Measurements from ENCODE around the gene ITK.

The ITK gene

DNA sequence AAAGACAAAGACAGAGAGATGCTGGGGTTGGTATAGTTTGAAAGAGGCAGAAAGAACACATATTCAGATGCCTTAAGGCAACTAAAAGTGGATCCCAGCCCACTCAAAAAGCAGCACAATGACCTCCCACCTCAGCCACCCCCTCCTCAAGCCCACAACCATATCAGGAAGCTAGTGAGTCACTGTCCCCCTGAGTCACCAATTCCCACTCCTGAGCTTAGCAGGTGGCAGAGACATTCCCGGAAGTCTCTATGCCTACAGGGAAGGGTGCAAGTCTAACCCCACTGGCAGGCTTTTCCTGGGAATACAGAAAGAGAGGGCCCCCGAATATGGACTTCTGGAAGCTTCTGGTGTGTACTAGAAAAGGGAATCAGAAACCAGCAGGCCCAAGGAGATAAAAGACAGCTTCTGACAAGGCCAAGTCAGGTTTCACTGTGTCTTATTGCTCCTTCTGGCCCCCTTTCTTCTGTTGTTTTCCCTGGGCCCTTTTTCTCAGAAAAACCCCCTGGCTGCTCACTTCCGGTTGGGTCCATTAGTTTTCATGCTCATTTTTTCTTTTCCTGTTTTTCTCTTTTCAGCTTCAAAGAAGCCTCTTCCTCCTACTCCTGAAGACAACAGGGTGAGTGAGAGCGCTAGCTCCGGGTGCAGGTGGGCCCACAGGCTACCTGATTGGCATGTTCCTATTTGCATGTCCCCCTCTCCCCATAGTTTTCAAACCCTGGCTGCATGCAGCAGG, 36.8 kb downstream of the ITK start:
- Histone ChIP-seq H3K79me2 (ENCODE audit: insufficient read depth, low read length) (no peaks in the 10 kb centered on the region), H3K4me3 (ENCODE audit: low read length, poor library complexity, severe bottlenecking) (no peak overlapping the region), H3K4me1 (ENCODE audit: insufficient read depth, low read length, poor library complexity, severe bottlenecking) (no peaks in the 10 kb centered on the region), H3K4me2 (ENCODE audit: low read depth, low read length, poor library complexity, severe bottlenecking) (no peak overlapping the region), H3K9me3 (ENCODE audit: insufficient read depth, low read depth, low read length) (no peaks in the 10 kb centered on the region), H3K27me3 (ENCODE audit: insufficient read depth, low read length, poor library complexity, severe bottlenecking) (no peaks in the 10 kb centered on the region), H3K9ac (ENCODE audit: low read depth, low read length, poor library complexity, severe bottlenecking) (no peak overlapping the region), H3K36me3 (ENCODE audit: insufficient read depth, low read length) (peaks cover 88% of the 10 kb centered on the region; the same call in 1 of the 2 replicates), H3F3A (ENCODE audit: low read depth) (no peaks in the 10 kb centered on the region), H2AFZ (ENCODE audit: low read length) (no peak overlapping the region), H3K9me2 (replicated peaks; ENCODE audit: low read depth, low read length) (no peaks in the 10 kb centered on the region), H4K20me1 (ENCODE audit: insufficient read depth, low read length, poor library complexity, severe bottlenecking) (no peaks in the 10 kb centered on the region)
- TF ChIP-seq, protein P1, sequence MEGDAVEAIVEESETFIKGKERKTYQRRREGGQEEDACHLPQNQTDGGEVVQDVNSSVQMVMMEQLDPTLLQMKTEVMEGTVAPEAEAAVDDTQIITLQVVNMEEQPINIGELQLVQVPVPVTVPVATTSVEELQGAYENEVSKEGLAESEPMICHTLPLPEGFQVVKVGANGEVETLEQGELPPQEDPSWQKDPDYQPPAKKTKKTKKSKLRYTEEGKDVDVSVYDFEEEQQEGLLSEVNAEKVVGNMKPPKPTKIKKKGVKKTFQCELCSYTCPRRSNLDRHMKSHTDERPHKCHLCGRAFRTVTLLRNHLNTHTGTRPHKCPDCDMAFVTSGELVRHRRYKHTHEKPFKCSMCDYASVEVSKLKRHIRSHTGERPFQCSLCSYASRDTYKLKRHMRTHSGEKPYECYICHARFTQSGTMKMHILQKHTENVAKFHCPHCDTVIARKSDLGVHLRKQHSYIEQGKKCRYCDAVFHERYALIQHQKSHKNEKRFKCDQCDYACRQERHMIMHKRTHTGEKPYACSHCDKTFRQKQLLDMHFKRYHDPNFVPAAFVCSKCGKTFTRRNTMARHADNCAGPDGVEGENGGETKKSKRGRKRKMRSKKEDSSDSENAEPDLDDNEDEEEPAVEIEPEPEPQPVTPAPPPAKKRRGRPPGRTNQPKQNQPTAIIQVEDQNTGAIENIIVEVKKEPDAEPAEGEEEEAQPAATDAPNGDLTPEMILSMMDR (conservative IDR thresholded peaks at IDR 0.05; ENCODE audit: low read length), result no peak
- TF ChIP-seq EZH2phosphoT487 (IDR thresholded peaks at IDR 0.05; ENCODE audit: borderline replicate concordance), result no peak

DNA sequence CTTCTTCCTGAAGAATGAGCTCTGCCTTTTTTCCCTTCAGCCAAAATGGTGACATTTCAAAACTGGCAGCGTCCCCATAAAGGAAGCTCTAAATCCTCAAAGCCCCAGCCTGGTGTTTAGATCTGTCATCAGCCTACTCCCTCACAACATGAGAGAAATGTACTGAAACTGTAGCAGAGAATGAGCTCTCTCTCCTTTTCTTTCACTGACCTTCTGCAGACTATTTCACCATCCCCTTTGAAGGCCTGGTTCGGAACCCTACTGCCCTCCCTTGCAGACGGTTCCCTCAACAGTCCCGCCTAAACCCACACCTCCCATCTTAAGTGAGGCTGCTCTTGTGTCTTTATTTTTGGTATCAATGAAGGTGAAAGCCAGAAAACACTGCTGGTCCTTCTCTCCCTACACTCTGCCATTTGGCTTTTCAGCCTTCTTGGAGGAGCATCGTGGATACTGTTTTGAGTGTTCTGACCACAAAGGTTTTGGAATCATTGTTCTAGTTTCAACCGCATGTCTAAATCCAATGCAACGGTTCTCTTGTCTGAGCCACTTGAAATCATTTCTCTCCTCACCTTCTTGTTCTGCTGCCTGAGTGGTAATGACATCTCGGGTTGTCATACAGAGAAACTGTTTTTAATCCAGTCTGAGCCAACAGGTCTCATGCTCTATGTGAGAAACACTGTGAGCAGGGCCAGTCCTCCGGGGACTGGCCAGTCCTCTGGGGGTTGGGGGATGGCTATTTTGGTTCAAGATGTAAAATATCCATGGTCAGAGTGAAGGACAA, 39.0 kb downstream of the ITK start:
- no peak overlapping the region for H3K9ac ChIP-seq (ENCODE audit: low read depth, low read length, poor library complexity, severe bottlenecking)
- no peak overlapping the region for H3K4me2 ChIP-seq (ENCODE audit: low read depth, low read length, poor library complexity, severe bottlenecking)
- no peaks in the 10 kb centered on the region for H3F3A ChIP-seq (ENCODE audit: low read depth)
- no peaks in the 10 kb centered on the region for H3K9me3 ChIP-seq (ENCODE audit: insufficient read depth, low read depth, low read length)
- no peaks in the 10 kb centered on the region for H3K79me2 ChIP-seq (ENCODE audit: insufficient read depth, low read length)
- H3K36me3 ChIP-seq (ENCODE audit: insufficient read depth, low read length), result peaks cover 84% of the 10 kb centered on the region; the same call in 1 of the 2 replicates
- TF ChIP-seq, protein P1 (conservative IDR thresholded peaks at IDR 0.05; ENCODE audit: low read length), result no peak
- no peak for TF ChIP-seq EZH2phosphoT487 (IDR thresholded peaks at IDR 0.05; ENCODE audit: borderline replicate concordance)
- H3K9me2 ChIP-seq (replicated peaks; ENCODE audit: low read depth, low read length), result no peaks in the 10 kb centered on the region
- no peaks in the 10 kb centered on the region for H3K27me3 ChIP-seq (ENCODE audit: insufficient read depth, low read length, poor library complexity, severe bottlenecking)
- no peak overlapping the region for H2AFZ ChIP-seq (ENCODE audit: low read length)
- H4K20me1 ChIP-seq (ENCODE audit: insufficient read depth, low read length, poor library complexity, severe bottlenecking), result no peaks in the 10 kb centered on the region
- H3K4me3 ChIP-seq (ENCODE audit: low read length, poor library complexity, severe bottlenecking), result no peak overlapping the region
- H3K4me1 ChIP-seq (ENCODE audit: insufficient read depth, low read length, poor library complexity, severe bottlenecking), result no peaks in the 10 kb centered on the region

DNA sequence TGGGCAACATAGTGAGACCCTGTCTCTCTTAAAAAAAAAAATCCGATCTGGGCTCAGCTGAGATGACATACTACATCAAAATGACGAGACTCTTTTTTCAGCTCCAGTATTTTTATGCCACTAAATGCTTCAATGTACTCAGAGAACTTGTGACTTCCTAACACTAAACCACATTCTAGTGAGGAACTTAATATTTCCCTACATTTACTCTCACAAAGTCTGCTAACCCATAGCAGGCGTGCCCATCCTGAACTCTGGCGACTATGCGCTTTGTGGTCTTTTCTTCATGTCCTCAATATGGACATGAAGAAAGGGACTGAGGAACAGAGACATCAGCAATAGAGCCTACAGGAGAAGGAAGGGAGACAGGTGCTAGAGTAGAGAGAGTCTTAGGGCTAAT, 41.3 kb downstream of the ITK start:
- no peaks in the 10 kb centered on the region for H3F3A ChIP-seq (ENCODE audit: low read depth)
- H3K4me3 ChIP-seq (ENCODE audit: low read length, poor library complexity, severe bottlenecking), result no peak overlapping the region
- H3K79me2 ChIP-seq (ENCODE audit: insufficient read depth, low read length), result no peaks in the 10 kb centered on the region
- no peak overlapping the region for H3K4me2 ChIP-seq (ENCODE audit: low read depth, low read length, poor library complexity, severe bottlenecking)
- no peaks in the 10 kb centered on the region for H3K9me3 ChIP-seq (ENCODE audit: insufficient read depth, low read depth, low read length)
- H3K4me1 ChIP-seq (ENCODE audit: insufficient read depth, low read length, poor library complexity, severe bottlenecking), result no peaks in the 10 kb centered on the region
- peaks cover 4% of the 10 kb centered on the region for H4K20me1 ChIP-seq (ENCODE audit: insufficient read depth, low read length, poor library complexity, severe bottlenecking)
- H3K9ac ChIP-seq (ENCODE audit: low read depth, low read length, poor library complexity, severe bottlenecking), result no peak overlapping the region
- TF ChIP-seq EZH2phosphoT487 (IDR thresholded peaks at IDR 0.05; ENCODE audit: borderline replicate concordance), result no peak
- TF ChIP-seq, protein P1 (conservative IDR thresholded peaks at IDR 0.05; ENCODE audit: low read length), result no peak
- H3K9me2 ChIP-seq (replicated peaks; ENCODE audit: low read depth, low read length), result no peaks in the 10 kb centered on the region
- H2AFZ ChIP-seq (ENCODE audit: low read length), result no peak overlapping the region
- no peaks in the 10 kb centered on the region for H3K27me3 ChIP-seq (ENCODE audit: insufficient read depth, low read length, poor library complexity, severe bottlenecking)
- peaks cover 80% of the 10 kb centered on the region; the same call in 1 of the 2 replicates for H3K36me3 ChIP-seq (ENCODE audit: insufficient read depth, low read length)

Measured in Loucy (cell line).